HG03469 (cell line): ENCODE measurements around the gene ATL2.
"Not testable (repeated sequence)": the region's sequence is repeated elsewhere in the genome, so short reads cannot be mapped to it uniquely, and the experiment has no call there.

Experiments used
- ATAC-seq: cut with Tn5 transposase; IDR thresholded peaks from one replicate; pipeline ENCODE4 v1.9.1; 2021; ENCODE audit warnings: mild to moderate bottlenecking, moderate library complexity, moderate number of reproducible peaks; ENCODE audit not compliant: unreplicated experiment

The ATL2 gene

GRCh38 chr2:38336621-38337020 lies 40.5 kb downstream of the ATL2 start:
- ATAC-seq: no peak

- ATAC-seq: no peak
Observed at GRCh38 chr2:38330754-38331153, 46.3 kb downstream of the ATL2 start.

GRCh38 chr2:38327580-38327979 lies 49.5 kb downstream of the ATL2 start:
- no peak for ATAC-seq

GRCh38 chr2:38323623-38324022 lies 53.5 kb downstream of the ATL2 start:
- no peak for ATAC-seq

GRCh38 chr2:38322224-38322914 lies 54.7 kb downstream of the ATL2 start:
- no peak for ATAC-seq

- not testable (repeated sequence) for ATAC-seq
Observed at GRCh38 chr2:38319240-38319639, 57.8 kb downstream of the ATL2 start.

- ATAC-seq: no peak
Observed at GRCh38 chr2:38317725-38318124, 59.3 kb downstream of the ATL2 start.

- ATAC-seq: no peak
Observed at GRCh38 chr2:38315707-38316333, 61.3 kb downstream of the ATL2 start.

GRCh38 chr2:38308821-38309220 lies 68.3 kb downstream of the ATL2 start:
- no peak for ATAC-seq

GRCh38 chr2:38301969-38302702 lies 74.9 kb downstream of the ATL2 start:
- ATAC-seq: no peak

- ATAC-seq: no peak
Observed at GRCh38 chr2:38301340-38301968, 75.6 kb downstream of the ATL2 start.

GRCh38 chr2:38298539-38298938 lies 78.5 kb downstream of the ATL2 start:
- no peak for ATAC-seq

- ATAC-seq: no peak
Observed at GRCh38 chr2:38296197-38296780, 80.8 kb downstream of the ATL2 start.

- no peak for ATAC-seq
Observed at GRCh38 chr2:38294597-38294996, 82.5 kb downstream of the ATL2 start.

GRCh38 chr2:38293152-38293865 lies 83.8 kb downstream of the ATL2 start:
- ATAC-seq: no peak

- no peak for ATAC-seq
Observed at GRCh38 chr2:38290332-38290731, 86.7 kb downstream of the ATL2 start.

- no peak for ATAC-seq
Observed at GRCh38 chr2:38284971-38285370, 92.1 kb downstream of the ATL2 start.

GRCh38 chr2:38281095-38281742 lies 95.9 kb downstream of the ATL2 start:
- ATAC-seq: no peak

- ATAC-seq: no peak
Observed at GRCh38 chr2:38279201-38279600, 97.9 kb downstream of the ATL2 start.

GRCh38 chr2:38278117-38278438 lies 99.0 kb downstream of the ATL2 start:
- ATAC-seq: not testable (repeated sequence)
